Hematopoietic multipotent progenitor cell treated with erythropoietin and hydrocortisone succinate and interleukin-3 and kit ligand, for 15 days (in vitro differentiated cells): ENCODE data around the gene FEZF2.

Experiments
- DNase-seq: peaks from one replicate; pipeline ENCODE4 v3.0.0-alpha.2; 2015; ENCODE audit warnings: low spot score

FEZF2 gene

DNA sequence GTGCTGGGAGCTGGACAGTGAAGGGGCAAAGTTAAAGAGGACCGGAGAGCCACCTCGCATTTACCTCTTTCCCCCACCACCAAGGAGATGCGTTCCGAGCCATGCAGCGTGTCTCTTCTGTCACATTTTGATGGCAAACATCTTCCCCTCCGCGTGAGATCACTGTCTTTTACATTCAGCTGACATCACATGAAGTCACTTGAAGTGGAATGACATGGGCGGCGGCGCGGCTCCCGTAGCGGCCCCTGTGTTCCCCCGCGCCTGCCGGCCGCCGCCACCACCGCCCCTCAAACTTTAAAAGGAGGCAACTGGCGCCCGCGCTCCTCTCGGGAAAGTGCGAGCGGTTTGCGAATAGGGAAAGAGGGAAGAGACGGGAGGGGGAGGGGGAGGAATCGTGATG is at the start of gene FEZF2:
FEZF2 (minus strand) TSS at position 336 of the 400 bp plus-strand sequence. CDS start 682 bp downstream, outside the sequence.
- no peak for DNase-seq

DNA sequence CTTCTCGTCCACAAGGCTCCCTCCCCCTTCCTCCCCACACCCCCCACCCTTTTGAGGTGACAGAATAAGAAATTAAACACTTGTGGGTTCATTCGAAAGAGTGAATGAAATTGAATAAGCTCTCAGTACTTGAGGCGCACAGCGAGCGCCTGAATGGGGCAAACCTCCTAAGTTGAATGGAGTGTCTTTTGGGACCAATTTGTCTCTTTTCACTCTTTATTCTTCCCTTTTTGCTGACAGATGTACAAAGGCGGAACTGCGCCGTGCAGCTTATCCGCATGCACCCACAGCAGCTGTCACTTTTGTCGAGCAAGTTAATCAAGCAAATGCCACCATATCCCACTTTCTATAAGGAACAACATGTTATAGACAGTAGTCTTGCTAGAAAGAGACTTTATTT is 47.9 kb upstream of the FEZF2 start:
- DNase-seq: no peak

DNA sequence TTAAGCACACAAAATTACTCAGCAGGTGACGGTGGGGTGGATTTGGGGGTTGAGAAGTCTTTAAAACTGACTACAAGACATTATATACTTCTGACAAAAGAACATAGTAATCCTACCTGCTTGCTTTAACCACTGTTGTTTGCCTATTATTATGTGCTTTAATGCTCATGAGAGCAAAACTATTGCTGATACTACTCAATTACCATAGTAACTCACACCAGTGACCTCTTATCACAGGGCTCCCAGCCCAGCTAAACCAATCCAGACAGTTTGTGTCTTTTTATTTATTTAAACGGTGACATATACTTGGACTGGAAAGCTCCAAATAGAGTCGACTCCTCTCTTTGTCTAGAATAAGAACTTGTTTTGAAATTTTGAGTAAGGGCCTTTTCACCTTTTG is 42.8 kb upstream of the FEZF2 start:
- no peak for DNase-seq

DNA sequence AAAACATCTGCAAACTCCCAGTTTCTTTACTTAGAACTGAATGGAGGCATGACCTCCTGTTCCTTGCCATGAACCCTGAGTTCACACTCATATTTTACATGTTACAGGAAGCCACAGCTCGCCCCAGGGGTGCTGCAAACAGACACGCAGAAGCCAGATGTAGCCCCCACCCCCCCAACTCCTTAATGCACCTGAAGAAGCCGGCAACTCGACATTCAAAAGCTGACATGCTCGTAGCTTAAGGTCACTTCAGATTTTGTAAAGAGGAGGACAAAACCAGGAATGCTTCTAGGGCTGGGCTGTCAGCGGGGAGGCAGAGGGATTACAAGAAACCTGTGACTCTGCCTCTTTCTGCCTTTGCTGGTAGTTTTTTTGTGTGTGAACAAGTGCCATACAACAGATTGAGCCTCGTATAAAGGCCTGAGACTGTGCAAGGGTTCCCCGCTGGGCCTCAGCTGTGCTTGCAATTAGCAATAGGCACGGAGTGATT is 42.0 kb upstream of the FEZF2 start:
- no peak for DNase-seq

DNA sequence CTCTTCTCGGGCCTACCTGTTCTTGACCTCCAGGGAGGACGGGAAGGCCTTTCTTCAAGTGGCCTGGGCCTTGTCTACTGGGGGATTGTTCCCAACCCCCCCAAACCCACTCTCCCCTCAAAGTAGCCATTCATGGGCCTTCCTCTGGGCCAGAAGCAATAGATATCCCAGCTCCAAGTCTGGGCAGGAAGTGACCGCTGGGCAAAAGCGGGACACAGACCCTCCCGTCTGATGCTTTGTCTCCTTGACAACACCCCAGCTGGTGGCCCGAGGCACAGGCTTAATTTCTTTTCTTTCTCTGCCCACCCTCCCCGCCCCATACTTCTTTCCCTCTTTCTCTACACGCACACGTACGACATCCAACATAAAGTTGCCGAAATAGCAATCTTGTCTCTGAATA is 41.4 kb upstream of the FEZF2 start:
- DNase-seq: no peak

DNA sequence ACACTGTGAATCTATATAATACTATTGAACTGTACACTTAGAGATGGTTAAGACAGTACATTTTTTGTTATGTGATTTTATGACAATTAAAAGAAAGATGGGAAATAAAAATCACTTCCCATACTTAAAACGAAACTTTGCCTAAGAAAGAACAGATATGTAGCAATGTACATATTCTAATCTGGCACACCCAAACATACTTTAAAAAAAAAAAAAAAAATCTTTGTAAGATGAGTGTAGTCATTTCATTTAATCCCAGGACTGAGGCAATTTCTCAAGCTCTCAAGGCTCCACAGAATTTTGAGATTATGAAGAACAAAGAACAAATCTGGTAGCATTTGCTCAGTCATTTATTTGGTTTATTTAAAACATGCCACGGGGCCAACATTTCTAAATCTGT is 40.3 kb upstream of the FEZF2 start:
- no peak for DNase-seq

DNA sequence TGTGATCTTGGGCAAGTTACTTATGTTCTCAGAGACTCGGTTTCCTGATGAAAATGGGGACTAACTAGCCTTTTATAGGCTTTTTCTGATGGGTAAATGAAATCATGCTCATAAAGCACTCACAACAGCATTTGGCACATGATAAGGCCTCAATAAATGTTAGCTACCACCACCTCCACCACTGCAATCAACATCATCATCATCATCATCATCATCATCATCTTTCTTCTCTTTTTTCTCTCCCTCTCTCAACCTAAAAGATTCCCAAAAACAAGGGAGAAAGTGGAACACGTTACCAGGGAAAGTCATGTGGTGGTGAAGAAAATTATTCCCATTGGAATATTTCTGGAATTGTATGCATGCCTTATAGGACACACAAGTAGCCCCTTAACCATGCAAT is 33.6 kb upstream of the FEZF2 start:
- no peak for DNase-seq

DNA sequence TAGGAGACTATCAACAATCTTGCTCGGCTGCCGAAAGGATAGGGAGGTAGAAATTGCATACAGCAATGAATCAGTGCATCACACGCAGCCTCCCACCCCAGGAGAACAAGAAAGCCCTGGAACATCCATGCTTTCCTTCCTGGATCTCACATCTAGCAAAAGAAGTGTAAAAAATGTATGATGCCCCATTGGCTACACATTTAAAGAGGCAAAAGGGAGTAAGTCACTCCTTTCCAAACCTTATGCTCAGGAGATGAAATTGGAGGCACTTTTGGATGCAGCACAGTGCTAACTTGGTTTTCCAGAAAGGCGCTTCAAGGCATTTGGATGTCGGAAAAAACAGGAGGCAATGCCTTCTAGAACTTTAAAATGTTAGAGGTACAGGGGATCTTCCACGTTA is 32.2 kb upstream of the FEZF2 start:
- no peak for DNase-seq

DNA sequence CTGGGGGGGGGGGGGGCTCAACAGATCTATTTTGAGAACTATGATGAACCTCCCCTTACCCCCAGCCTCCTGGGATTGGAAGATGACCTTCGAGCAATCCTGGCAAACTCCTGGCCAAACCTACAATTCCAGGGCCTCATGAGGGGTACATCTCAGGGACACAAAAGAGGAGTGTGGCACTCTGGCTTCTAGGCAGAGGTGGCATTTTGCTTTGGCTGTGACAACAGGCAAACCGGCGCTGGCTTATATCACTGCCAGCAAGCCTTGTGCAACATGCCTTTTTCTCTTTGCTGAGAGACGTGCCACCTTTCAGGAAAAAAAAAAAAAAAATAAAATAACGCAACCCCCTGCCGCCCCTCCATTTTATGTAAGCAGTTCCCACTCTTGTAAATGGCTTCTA is 31.8 kb upstream of the FEZF2 start:
- DNase-seq: no peak

DNA sequence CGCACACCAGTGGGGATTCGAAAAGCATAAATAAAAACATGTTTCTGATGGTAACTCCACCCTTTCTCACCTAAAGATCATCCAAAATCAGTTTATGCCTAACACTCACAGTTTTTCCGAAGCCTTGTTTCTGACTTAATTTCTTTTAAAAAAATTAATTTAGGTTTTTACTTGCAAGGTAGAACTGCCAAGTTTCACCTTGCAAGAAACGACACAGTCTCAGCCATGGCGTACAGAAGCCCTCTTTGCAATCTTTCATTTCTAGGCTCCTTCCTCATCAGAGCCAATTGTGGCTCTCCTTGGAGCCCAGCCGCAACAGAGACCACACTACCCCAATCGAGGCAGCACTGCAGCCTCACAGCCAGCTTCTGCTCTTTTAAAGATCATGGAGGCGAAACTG is 31.0 kb upstream of the FEZF2 start:
- no peak for DNase-seq

DNA sequence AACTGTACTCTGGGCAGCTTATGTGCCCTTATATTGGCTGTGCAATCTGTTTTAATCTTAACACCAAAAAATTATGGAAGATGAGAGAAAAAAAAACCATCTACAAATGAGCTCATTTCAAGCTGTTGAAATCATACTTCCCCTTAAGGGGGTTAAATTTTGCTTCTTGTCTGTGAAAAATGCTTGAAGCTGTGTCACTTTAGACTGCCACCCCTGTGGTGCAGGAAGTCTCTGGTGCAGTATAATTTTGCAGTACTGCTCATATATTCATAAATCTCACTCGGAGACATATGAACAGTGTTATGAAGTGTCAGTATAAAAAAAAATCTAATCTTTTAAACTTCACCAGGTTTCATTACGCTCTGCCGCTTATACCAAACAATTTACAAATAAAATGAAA is 30.4 kb upstream of the FEZF2 start:
- no peak for DNase-seq

DNA sequence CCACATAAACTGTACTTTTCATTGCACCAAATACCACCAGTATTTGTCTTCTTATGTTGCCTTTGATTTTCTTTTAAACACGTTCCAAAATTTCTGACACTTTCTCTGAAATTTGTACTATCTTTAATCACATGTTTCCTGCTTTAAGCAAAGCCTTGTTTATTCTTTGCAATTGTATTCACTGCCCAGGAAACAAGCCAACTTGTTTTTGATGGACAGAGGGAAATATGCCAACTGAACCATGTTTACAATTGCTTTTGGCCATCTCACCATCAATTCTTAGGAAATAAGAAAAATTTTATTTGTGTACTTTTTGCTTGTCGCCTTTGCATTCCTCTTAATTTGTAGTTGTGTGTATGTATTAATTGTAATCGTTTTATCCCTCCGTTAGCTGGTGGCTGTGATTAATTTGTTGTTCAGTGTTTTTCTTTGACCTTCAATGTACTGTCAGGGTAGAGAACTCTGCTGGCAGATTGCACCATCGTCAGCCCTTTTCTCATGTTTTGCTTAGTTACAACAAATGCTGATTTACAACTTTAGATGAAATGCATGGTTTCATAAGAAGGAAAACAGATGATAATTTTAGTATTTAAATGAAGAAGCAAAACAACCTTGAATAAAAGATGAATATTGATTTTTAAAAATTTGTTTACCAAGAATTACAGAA is 19.4 kb upstream of the FEZF2 start:
- no peak for DNase-seq

DNA sequence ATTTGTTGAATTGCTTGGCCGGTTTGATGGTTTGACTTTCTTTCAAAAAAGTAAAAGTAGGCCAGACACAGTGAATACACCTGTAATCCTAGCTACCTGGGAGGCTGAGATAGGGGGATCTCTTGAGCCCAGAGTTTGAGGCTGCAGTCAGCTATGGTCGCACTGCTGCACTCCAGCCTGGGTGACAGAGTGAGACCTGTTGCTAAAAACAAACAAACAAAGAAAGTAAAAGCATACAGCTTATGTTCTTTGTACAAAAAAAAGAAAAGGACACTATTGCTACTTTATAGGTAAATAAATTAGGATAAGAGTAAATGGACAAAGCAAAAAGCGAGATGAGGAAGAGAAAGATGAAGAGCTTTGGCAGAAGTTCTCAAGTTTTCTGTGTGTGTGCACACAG is 13.9 kb upstream of the FEZF2 start:
- DNase-seq: no peak

DNA sequence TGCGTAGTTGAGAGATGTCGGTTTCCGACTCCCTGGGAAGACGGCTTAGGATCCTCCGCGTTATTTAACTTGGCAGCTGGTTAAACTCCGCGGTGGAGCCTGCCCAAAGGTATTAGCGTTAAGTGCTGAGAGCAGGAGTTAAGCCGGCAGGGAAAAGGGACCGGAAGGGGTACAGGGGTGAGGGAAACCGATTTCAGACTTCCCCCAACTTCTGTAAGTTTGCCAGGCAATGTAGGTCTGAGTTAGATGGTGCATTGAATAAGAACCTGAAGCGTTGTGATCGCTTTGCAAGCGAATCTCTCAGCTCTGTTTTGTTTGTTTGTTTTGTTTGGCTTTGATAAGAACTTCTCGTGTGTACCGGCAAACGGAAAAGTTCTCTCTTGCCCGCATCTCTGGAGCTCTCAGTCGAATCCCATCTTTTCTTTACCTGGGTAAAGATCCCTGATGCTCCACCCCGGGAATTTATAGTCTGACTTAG is 6.0 kb upstream of the FEZF2 start:
- no peak for DNase-seq

DNA sequence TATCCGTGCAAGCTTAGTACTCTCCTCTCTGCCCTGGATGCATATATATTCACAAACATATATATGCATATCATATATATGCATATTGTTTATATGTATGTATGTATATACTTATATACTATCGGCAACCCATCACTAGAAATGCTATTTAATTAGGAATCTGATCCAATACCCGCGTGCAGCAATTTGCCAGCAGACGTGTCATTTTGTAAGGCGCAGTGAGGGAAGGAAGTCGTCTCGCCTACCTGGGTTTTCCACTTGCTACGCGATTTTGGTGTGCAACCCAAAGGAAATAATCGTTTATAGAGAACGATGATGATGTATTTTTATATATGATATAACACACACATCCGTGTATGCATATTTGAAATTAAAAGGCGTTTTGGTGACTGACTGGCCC is 5.6 kb upstream of the FEZF2 start:
- no peak for DNase-seq

DNA sequence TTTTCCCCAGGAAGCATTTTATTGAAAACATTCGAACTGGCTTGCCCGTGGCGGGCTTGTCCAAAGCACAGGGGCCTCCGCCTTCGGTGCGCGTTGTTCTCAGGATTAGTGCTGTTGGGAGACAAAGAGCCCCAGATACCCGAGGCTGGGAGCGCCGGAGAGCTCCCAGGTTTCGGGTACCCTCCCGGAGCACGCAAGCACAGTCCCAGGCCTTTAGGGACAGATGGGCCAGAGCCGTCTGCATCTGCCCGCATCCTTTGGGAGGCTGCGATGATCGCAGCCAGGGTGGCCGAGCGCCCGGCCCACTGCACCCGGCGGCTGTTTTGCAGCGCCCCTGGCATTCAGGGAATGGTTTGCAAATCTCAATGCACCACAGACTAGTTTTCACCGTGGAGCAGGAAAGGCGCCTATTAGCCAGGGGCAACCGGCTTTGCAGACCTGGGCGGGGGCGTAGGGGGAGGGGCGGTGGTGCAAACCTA is 5.0 kb upstream of the FEZF2 start:
- no peak for DNase-seq

DNA sequence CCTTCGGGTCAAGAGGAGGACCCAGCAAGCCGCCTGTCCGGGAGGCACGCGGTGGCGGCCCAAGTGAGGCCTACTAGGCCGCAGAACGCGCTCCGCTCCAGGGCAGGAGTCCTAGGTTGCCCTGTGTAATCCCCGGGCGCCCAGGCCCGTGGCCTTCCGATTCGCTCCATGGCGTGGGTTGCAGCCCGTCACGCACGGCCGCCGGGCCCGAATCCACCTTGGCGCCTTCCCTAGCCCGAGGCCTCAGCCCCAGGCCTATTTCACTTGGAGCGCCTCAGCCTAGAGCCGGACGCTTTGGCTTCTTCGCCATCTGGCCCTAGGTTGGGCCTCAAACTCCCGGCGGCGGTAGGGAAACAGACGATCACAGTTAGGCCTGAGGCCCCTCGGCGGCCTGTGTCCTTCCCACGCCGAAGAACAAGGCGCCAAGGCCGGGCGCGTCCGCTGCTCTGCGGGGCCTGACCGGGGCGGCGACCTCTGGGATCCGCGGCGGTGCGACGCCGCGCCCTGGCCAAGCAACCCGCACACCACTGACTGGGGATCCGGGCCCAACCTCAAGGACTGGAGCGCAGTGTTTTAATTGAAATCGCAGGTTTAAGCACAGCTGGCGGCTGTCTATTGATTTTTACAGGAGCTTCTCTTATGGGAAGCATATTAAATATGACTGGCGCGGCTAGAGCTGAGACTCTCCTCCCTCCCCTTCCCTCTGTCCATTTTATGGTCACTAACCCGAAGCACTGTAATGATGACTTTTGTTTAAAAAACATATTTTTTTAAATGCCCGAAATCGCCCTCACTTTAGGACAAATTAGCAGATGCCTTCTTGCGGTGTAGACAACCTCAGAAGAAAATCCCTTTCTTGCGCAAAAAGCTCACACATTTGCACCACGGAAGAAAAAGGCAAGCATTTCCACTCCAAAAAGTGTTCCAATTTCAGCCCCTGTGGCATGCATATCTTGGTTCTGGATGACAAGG is 3.8 kb upstream of the FEZF2 start:
- no peak for DNase-seq

DNA sequence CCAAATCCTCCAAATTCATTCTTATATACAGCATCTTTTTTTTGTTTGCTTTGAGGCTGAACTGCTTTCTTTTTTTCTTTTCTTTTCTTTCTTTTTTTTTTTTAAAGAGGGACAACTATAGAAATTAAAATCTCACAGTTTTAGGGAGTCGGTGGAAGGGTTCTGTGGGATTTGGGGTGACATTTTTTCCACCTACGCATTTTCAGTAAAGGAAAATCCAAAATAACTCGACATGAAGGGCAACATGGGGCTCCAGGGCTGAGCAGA is 3.0 kb upstream of the FEZF2 start:
- DNase-seq: no peak

DNA sequence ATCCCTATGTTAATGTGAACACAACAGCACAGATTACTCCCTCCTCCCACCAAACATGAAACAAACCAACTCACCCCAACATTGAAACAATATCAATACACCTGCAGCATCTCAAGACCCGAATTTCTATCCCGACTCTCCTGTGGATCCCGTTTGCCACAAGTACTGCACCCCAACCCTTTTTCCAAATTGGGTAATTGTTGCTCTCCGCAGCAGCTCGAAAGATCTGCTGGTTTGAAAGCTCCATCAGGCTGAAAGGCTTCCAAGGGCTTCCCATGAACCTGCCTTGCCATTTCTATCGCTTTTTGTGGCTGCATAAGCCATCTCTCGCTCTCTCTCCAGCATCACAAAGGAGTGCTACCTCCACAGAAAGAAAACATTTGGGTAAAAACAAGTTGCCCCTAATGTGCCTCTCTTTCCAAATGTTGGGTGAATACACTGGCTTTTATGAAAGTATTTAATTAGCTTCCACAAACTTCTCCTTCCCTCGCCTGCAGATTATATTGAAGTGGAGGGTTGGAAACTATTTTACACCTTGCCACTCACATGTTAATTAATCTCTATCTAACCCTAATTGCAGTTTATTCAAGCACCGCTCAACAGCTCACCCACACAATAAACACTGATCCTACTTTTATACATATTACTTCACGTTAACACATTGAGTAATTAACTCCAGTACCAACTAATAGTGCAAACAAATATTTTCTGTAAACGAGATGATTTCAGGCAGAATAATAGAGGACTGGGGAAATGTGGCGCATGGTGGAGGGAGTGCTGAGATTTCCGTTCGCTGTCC is 2.5 kb upstream of the FEZF2 start:
- DNase-seq: no peak

DNA sequence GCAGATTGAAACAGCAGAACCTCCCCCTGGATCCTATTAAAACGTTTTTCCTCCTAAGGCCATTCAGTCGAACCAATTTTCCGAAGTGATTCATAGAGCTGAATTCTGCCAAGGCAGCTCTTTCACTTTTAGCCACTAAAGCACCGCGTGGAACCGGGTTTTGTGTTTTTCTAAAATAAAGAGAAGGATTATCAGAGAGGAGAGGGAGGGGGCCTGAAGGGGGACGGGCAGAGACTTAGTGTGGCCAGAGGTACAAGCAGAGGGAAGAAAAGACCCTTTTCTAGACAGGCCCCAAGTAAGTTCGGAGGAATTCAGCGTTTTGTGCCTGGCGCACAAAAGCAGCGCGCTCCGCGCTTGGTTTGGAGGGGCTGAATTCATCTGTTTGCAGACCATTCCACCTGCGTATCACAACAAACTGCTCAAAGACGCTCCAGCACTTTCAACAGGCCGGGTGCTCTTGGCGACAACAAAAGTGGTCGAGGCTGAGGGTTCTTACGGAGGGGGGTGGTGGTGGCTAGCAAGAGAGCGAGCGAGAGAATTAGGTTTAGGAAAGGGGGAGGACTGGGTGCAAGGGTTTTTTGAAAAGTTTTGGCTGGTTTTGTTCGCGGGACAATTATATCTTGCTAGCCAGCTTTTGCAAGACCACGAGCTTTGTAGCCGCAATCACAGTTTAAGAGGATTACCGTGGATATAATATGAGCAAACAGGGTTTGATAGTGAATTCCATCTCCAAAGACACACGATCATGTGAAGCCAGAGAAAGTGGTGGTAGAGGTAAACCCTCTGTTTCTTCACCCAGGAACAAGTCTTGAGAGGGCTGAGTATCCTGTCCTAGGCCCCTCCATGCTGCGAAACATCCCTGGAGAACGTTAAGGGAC is 1.2 kb upstream of the FEZF2 start:
- no peak for DNase-seq

DNA sequence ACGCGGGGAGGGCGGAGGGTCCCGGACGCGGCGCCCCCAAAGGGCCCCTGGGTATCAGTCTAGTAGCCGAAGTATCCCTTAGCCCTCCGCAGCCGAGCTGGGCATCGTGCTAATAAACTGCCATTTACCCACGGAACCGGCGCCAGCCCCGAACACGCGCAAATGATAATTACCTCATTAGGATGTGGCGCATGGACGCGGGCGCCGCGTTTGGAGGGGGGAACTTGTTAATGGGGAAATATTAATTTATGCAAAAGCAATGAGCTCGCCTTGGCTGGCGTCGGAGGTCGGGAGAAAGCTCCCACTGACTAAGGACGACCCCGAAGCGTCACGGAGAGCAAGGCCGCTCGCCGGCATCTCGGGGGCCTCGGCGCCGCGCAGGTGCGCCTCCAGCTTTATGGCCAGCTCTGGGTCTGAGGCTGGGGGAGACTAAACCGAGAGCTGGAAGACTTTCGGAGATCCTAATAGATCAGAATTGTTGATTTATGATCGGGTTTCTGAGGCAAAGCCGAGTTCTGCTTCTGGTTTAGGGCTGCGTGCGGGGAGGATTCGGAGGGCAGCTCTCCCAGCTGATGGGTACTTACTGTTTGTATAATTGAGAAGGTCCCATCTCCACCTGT is 474 bp upstream of the FEZF2 start:
- no peak for DNase-seq
